Measurements from ENCODE around the gene GTF2A1.

The GTF2A1 gene

DNA sequence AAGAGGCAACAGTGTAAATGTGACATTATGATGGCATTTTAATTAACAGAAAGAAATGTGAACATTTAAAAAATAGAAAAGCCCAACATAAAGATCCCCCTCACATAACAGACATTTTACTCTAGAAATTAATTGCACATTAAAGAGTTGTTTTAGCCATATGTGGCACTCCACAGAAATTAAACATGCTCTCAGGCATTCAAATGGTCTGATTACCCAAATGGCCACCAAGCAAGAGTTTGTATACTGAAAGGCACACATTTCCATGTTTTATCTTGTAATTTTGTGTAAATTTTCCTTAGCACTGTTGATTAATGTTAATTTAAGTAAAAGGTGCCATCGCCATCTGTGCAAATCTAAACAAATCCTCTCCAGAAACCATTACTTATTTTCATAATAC, 43.5 kb downstream of the GTF2A1 start:
- DNase-seq (ENCODE audit: low spot score), result no peak

GRCh38 chr14:81176241-81176640, 44.5 kb downstream of the GTF2A1 start:
- no peak for DNase-seq (ENCODE audit: low spot score)

DNA sequence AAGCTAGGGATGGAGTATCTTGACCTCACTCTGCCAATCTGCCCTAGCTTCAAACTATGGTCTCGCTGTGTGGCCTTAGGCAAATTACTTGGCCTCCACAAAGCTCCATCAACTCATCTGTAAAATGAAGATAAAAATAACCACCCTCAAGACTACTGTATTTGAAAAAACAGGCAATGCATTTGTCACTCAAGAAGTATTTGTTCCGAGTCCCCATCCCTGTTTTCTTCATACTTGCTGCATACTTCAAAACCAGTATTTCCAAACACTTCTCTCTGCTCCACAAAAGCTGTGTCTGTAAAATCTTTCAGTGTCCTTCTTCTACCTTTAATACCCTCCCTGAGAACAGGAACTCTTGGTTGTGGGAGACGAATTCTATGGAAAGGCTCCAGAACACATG, 47.9 kb downstream of the GTF2A1 start:
- no peak for DNase-seq (ENCODE audit: low spot score)

GRCh38 chr14:81172353-81172752, 48.4 kb downstream of the GTF2A1 start:
- DNase-seq (ENCODE audit: low spot score), result no peak

DNA sequence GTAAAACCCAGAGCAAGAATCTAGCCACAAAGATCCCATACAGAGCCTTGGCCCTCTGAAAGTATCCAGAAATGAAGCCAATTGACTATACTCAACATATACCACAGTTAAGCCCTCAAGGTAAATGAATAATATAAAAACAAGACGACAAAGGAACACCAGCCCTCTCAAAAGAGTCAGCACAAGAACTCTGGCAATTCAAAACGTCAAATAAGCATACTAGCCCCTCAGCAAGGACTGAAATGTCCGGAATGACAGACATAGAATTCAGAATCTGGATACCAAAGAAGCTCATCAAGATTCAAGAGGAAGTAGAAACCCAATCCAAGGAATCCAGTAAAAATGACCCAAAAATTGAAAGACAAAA, 49.9 kb downstream of the GTF2A1 start:
- no peak for DNase-seq (ENCODE audit: low spot score)

GRCh38 chr14:81170104-81170828, 50.5 kb downstream of the GTF2A1 start:
- peak; percentile 88 for DNase-seq (ENCODE audit: low spot score)

- DNase-seq (ENCODE audit: low spot score), result no peak
Measured at GRCh38 chr14:81169711-81170103, 51.1 kb downstream of the GTF2A1 start.

DNA sequence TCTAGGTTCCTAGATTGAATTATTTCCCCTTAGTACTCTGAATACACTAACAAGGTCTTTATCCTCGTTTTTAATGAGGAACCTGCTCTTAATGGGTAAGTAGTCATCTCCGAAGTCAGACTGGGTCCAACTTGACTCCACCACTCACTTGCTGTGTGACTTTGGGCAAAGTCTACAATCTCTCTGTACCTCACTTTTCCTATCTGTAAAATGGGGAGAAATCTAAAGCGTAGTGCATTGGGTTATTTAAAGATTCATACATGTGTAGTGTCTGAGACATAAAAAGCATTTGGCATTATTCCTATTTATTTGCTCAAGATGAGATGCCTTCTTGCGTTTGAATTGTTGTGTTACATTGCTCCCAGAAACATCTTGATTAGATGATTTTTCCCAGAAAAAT, 51.5 kb downstream of the GTF2A1 start:
- DNase-seq (ENCODE audit: low spot score), result no peak

DNA sequence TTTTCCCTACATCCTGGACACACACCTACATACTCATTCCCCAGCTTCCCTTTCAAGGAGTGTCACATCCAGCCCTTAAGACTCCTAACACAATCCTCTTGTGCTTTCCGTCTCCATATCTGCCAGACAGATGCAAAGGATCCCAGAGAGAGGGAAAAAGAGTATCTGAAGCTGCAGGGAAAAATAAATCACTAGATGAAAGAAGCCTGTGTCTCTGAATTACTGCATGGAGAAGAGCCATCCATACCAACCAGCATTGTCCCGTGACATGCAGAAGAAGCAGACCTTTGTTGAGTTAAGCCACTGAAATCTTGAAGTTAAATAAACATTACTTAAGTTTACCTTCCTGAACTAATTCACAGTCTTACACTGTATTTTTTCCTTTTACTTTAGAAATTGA, 54.6 kb downstream of the GTF2A1 start:
- no peak for DNase-seq (ENCODE audit: low spot score)

DNA sequence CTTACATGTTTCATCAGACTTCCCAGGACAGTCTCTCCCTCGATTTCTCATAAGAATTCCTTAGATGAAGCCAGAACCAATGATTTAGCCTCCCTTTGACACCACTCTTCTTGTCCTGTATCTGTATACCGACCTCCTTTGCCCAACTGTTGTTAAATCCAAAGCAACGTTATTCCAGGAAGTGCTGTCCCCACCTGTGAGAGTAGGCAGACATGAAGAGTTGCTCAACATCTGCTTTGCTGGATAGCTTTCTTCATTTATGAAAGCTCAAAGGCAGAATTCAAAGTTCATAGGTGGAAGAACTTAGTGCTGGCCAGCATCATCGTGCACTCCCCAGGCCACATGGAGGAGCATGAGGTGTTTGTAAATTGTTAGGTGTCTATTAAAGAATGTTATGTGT, 55.6 kb downstream of the GTF2A1 start:
- DNase-seq (ENCODE audit: low spot score), result no peak

- DNase-seq (ENCODE audit: low spot score), result peak; percentile 43
Measured at GRCh38 chr14:81164167-81164774, 56.5 kb downstream of the GTF2A1 start.

GRCh38 chr14:81162941-81163340, 57.8 kb downstream of the GTF2A1 start:
- no peak for DNase-seq (ENCODE audit: low spot score)

DNA sequence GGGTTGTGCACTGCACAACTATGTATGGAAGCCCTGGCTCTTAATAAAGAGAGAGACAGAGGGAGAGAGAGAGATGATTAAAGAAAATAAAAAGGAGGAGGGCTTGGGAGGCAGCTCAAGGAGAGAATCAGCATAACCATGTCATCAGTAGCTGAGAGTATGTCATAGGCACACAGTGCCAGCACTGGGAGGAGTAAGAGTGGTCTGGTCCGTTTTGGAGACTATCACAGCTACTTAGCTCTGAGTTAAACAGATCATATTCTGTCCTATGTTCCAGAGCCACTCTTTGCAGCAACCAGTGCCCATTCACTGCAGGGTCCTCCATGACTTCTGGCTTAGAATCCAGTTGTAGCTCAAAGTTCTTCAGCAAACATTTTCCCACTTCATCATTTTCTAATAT, 59.0 kb downstream of the GTF2A1 start:
- no peak for DNase-seq (ENCODE audit: low spot score)

DNA sequence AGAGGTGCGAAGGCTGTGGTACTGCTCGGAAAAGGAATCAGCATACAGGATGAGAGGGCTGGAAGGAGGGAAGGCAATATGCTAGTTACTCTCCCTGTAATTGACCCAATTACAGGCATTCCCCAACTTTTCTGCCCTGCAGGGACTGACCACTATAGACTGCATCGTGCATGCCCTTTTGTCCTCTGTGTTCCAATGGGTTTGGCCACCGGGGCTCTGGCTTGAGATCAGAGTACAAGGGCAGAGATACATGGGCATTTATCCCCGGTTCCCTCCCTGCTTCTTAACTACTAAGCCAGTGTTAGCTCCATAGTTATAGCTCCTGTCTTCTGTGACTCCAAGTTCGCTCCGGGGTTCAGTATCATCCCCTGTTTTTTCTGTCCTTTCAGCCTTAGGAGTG, 59.7 kb downstream of the GTF2A1 start:
- DNase-seq (ENCODE audit: low spot score), result no peak

GRCh38 chr14:81157431-81157830, 63.3 kb downstream of the GTF2A1 start:
- DNase-seq (ENCODE audit: low spot score), result no peak

- no peak for DNase-seq (ENCODE audit: low spot score)
Measured at GRCh38 chr14:81153187-81153586, 67.6 kb downstream of the GTF2A1 start.

GRCh38 chr14:81148635-81149034, 72.1 kb downstream of the GTF2A1 start:
- DNase-seq (ENCODE audit: low spot score), result no peak

DNA sequence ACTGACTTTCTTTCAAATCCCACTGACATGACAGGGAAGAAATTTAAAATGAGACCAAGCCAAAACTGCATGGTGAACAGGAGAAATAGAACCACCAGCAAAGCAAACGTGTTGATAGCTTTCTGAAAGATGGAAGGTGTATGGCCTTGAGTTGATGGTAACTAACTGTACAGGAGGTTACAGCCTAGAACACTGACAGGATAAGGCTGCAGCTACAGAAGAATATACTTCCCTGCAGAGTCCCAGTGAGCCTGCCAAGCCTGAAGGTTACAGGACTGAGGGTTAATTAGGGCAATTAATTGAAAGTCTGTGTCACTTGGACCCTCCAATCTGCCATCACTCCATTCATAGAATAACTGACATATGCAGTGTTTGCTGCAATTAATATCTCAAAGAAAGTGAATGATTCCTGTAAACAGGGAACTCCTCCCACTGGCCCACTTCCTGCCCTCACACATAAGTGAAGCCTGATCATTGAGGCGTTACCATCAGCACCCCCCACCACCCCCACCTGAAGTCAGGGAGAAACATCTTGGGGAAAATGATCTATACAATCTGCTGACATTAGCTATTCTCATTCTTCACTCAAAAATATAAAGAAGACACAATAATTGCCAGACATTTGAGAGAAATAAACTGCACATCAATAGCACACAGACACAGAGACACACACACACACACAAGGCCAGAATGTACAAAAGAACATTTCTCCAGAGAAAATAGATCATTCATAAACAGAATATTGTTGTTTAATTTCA, 73.4 kb downstream of the GTF2A1 start:
- DNase-seq (ENCODE audit: low spot score), result no peak

- no peak for DNase-seq (ENCODE audit: low spot score)
Measured at GRCh38 chr14:81144824-81145603, 75.7 kb downstream of the GTF2A1 start.

DNA sequence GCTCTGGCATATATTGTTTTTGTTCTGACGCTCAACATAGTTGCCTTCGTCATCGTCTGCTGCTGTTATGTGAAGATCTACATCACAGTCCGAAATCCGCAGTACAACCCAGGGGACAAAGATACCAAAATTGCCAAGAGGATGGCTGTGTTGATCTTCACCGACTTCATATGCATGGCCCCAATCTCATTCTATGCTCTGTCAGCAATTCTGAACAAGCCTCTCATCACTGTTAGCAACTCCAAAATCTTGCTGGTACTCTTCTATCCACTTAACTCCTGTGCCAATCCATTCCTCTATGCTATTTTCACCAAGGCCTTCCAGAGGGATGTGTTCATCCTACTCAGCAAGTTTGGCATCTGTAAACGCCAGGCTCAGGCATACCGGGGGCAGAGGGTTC, 77.0 kb downstream of the GTF2A1 start:
- DNase-seq (ENCODE audit: low spot score), result no peak

- no peak for DNase-seq (ENCODE audit: low spot score)
Measured at GRCh38 chr14:81141426-81141825, 79.3 kb downstream of the GTF2A1 start.

GRCh38 chr14:81138429-81138828, 82.3 kb downstream of the GTF2A1 start:
- DNase-seq (ENCODE audit: low spot score), result no peak

DNA sequence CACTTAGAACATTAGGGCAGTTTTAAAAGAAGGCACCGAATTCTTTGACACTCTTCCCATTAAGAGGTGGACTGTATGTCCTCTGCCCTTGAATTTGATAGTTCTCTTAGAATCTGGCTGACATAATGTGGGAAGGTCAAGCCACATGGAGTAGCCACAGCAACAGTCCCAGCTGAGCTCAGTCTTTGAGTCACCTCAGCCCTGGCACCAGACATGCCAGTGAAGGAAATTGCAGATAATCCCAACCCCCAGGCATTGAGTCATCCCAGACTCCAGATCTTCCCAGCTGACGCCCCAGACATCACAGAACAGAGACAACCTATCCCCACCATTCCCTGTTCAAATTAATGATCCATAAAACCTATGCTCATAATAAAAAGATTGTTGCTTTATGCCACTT, 83.4 kb downstream of the GTF2A1 start:
- DNase-seq (ENCODE audit: low spot score), result peak; percentile 18

All from LoVo (cell line).